DMS79 treated with DMSO at 0.1 percent for 48 hours (cell line): ENCODE measurements around the gene MGAT4A.

Experiments
- DNase-seq: peaks from one replicate; lab custom pipeline; 2025; lab: John Stamatoyannopoulos, UW

MGAT4A gene

DNA sequence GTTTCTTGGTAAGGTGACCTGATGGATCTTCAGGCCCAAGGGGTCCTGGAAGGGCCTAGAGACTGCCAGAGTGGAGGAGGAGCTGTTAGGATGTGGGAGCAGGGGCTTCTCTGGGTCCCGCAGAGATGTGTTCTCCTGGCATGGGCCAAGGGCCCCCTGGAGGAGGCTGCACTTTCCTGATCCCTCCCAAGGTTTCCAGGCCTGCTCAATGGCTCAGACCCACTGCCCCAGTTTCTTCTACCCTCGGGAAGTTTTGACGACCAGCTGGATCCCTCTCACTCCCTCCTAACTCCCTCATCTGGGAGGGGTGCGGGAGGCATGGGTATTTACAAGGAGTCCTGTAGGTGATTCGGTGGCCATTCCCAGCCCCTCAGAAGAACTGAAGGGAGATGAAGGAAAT, 158.7 kb downstream of the MGAT4A start:
- DNase-seq, result no peak

- DNase-seq, result no peak
Observed at GRCh38 chr2:98571796-98572195, 159.1 kb downstream of the MGAT4A start.

- no peak for DNase-seq
Observed at GRCh38 chr2:98571121-98571701, 159.7 kb downstream of the MGAT4A start.

DNA sequence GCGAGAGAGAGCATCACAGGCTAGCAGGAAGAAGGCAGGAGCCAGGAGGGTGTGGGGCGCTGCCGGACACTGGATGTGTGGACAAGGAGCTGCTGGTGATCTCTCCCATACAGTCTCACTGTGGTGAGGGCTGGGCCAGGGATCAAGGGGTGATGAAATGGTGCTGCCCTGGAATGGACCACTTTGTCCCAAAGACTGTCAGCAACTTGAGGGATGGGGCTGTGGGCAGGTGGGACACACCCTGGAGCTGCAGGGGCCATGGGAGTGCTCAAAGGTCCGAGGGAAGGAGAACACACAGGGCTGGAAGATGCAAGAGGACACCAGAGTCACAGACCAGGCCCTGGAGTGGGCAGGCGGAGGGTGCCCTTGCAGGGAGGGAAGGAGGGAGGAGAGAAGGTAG, 160.6 kb downstream of the MGAT4A start:
- no peak for DNase-seq

GRCh38 chr2:98569915-98570314, 161.0 kb downstream of the MGAT4A start:
- no peak for DNase-seq

DNA sequence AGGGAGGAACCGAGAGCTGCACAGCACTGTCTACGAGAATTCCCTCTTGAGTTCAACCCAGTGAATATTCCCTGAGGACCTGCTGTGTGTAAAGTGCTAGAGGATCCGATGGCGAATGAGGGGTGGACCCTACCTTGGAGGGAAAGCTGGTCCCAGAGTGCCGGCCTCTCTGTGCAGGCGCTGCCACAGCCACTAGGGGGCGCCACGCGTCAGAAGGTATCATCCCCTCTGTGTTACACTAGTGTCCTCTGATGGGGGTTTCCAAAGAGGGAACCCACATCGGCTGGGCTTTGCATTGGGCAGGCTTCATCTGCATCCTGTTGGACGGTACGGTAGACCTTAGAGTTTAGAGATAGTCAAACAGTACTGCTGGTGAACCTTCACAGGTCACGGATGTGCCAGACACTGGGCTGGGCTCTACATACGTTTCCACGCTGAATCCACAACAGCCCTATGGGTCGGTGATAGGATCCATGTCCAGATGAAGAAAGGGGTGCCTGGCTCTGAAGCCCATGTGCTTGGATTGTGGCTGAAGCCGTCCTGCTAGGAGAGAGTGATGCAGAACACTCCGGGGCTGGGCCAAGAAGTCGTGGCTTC, 161.6 kb downstream of the MGAT4A start:
- DNase-seq, result no peak
